HFFc6 (cell line): ENCODE data around the gene COL5A2. TPM values are rescaled to one million over a fixed set of nuclear protein-coding genes. Genes with fewer than 3 reads are reported as not detected.
A peak's percentile ranks its signal among the peaks of the same experiment; 100 is the strongest.

Experiments
- DNase-seq: peaks from one replicate; pipeline ENCODE4 v3.0.0-alpha.2; 2018
- H3K27ac Mint-ChIP-seq: 2 replicates; pipeline ENCODE4 v1.8.0; 2020; ENCODE audit warnings: mild to moderate bottlenecking, mixed read lengths
- H3K27me3 Mint-ChIP-seq: 2 replicates; pipeline ENCODE4 v1.8.0; 2021; ENCODE audit warnings: mild to moderate bottlenecking, moderate library complexity, mixed read lengths; ENCODE audit not compliant: insufficient read depth
- H3K36me3 Mint-ChIP-seq: 2 replicates; pipeline ENCODE4 v1.8.0; 2021; ENCODE audit warnings: low read depth, mixed read lengths
- H3K4me1 Mint-ChIP-seq: 2 replicates; pipeline ENCODE4 v1.8.0; 2020; ENCODE audit warnings: low read depth, mixed read lengths
- H3K4me3 Mint-ChIP-seq: 2 replicates; pipeline ENCODE4 v1.8.0; 2020; ENCODE audit warnings: mild to moderate bottlenecking, moderate library complexity, mixed read lengths
- H3K9me3 Mint-ChIP-seq: 2 replicates; pipeline ENCODE4 v1.8.0; 2020; ENCODE audit warnings: mild to moderate bottlenecking, mixed read lengths
- CTCF ChIP-seq: fragments of 200-600 bp; sonication (generic); IDR thresholded peaks from 2 replicates; pipeline ENCODE4 v1.5.0; 2021; ENCODE audit warnings: antibody characterized with exemption, mild to moderate bottlenecking
- total RNA-seq, 6 experiments: library from RNA; stranded (reverse); fragmentation: NEBNext Ultra II Directional; extraction: Animal tissue kit (Norgen Biotek cat#: 25700); gene quantifications; 2 replicates in 1 of 6; 3 replicates in 5 of 6; pipeline ENCODE4 v1.2.3, GENCODE V29; 2021

Gene COL5A2
- total RNA-seq, 6 experiments from 2014 or later = 265 to 388 (median 303) TPM

DNA sequence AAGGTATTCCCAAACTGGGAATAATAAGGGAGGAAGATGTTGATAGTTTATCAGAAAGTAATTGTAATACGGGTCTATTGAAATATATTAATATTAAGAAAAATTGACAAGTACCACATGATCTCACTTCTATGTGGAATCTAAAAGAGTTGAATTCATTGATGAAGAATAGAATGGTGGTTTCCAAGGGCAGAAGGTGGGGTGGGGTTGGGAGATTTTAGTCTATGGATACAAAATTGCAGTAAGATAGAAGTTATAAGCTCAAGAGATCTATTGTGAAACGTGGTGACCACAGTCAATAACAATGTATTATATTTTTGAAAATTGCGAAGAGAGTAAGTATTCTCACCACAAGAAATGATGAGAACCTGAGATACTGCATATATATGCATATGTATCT, 166.5 kb downstream of the COL5A2 start:
- peaks cover 72% of the 10 kb centered on the region for H3K4me1 Mint-ChIP-seq
- peaks cover 59% of the 10 kb centered on the region for H3K36me3 Mint-ChIP-seq
- H3K9me3 Mint-ChIP-seq = peaks cover 4% of the 10 kb centered on the region; the same call in 1 of the 2 replicates
- no peak overlapping the region for H3K27ac Mint-ChIP-seq
- H3K4me3 Mint-ChIP-seq = no peak overlapping the region
- peaks cover 33% of the 10 kb centered on the region for H3K27me3 Mint-ChIP-seq
- no peak for TF ChIP-seq CTCF
- no peak for DNase-seq

DNA sequence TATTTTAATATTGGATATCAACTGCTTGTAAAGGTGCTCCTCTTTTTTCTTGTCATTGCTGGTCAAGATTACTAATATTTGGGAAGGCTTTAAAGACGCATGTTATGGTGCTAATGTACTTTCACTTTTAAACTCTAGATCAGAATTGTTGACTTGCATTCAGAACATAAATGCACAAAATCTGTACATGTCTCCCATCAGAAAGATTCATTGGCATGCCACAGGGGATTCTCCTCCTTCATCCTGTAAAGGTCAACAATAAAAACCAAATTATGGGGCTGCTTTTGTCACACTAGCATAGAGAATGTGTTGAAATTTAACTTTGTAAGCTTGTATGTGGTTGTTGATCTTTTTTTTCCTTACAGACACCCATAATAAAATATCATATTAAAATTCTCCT, 167.2 kb downstream of the COL5A2 start:
- no peak overlapping the region; the same call in 1 of the 2 replicates for H3K27ac Mint-ChIP-seq
- no peak for DNase-seq
- peaks cover 4% of the 10 kb centered on the region; the same call in 1 of the 2 replicates for H3K9me3 Mint-ChIP-seq
- peaks cover 64% of the 10 kb centered on the region for H3K36me3 Mint-ChIP-seq
- peaks cover 66% of the 10 kb centered on the region for H3K4me1 Mint-ChIP-seq
- H3K4me3 Mint-ChIP-seq = no peak overlapping the region; the same call in 1 of the 2 replicates
- no peak for TF ChIP-seq CTCF
- peaks cover 29% of the 10 kb centered on the region for H3K27me3 Mint-ChIP-seq

- H3K9me3 Mint-ChIP-seq = peaks cover 4% of the 10 kb centered on the region; the same call in 1 of the 2 replicates
- no peak for DNase-seq
- H3K27ac Mint-ChIP-seq = peak overlapping the region; percentile 19; the same call in 1 of the 2 replicates
- H3K4me1 Mint-ChIP-seq = peaks cover 48% of the 10 kb centered on the region
- H3K27me3 Mint-ChIP-seq = peaks cover 28% of the 10 kb centered on the region
- peaks cover 67% of the 10 kb centered on the region for H3K36me3 Mint-ChIP-seq
- no peak for TF ChIP-seq CTCF
- no peak overlapping the region for H3K4me3 Mint-ChIP-seq
Observed at GRCh38 chr2:189010536-189010935, 169.0 kb downstream of the COL5A2 start.

- Mint-ChIP-seq H3K9me3 (peaks cover 2% of the 10 kb centered on the region; the same call in 1 of the 2 replicates), H3K4me1 (peaks cover 29% of the 10 kb centered on the region), H3K4me3 (no peak overlapping the region), H3K36me3 (peaks cover 75% of the 10 kb centered on the region), H3K27me3 (peaks cover 18% of the 10 kb centered on the region), H3K27ac (peak overlapping the region; percentile 39)
- no peak for TF ChIP-seq CTCF
- DNase-seq = no peak
Observed at GRCh38 chr2:189008555-189009262, 170.9 kb downstream of the COL5A2 start.

DNA sequence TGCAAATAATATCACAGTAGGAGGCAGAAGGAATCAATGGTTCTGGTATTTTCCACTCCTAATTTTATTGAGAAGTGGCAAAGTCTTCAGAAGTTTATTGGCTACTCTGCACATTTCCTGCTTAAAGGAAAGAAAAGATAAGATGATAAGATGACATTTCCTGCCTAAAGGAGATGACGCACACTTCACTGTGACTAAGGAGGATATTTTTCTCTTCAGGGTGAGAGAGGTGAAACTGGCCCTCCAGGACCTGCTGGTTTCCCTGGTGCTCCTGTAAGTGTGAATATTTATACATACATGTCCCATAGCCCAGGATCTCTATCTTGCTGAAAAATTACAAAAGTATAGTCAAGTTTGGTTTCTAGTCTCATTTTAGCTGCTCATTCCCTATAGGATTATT, 177.5 kb downstream of the COL5A2 start:
- H3K9me3 Mint-ChIP-seq = no peaks in the 10 kb centered on the region
- H3K4me3 Mint-ChIP-seq = peak overlapping the region; percentile 53
- H3K36me3 Mint-ChIP-seq = peaks cover 71% of the 10 kb centered on the region
- H3K27ac Mint-ChIP-seq = peak overlapping the region; percentile 86
- H3K27me3 Mint-ChIP-seq = peaks cover 12% of the 10 kb centered on the region
- no peak for TF ChIP-seq CTCF
- peaks cover 51% of the 10 kb centered on the region for H3K4me1 Mint-ChIP-seq
- DNase-seq = peak; percentile 80
